Activated T-cell treated with anti-CD3 and anti-CD28 coated beads, Interleukin-2, amount 50 U/mL, for 48 hours (primary cell): ENCODE results near the gene GTPBP1.

Source experiments
- DNase-seq, 2 experiments: peaks; one replicate each; pipeline ENCODE4 v3.0.0-alpha.2; 2020

Gene GTPBP1

DNA sequence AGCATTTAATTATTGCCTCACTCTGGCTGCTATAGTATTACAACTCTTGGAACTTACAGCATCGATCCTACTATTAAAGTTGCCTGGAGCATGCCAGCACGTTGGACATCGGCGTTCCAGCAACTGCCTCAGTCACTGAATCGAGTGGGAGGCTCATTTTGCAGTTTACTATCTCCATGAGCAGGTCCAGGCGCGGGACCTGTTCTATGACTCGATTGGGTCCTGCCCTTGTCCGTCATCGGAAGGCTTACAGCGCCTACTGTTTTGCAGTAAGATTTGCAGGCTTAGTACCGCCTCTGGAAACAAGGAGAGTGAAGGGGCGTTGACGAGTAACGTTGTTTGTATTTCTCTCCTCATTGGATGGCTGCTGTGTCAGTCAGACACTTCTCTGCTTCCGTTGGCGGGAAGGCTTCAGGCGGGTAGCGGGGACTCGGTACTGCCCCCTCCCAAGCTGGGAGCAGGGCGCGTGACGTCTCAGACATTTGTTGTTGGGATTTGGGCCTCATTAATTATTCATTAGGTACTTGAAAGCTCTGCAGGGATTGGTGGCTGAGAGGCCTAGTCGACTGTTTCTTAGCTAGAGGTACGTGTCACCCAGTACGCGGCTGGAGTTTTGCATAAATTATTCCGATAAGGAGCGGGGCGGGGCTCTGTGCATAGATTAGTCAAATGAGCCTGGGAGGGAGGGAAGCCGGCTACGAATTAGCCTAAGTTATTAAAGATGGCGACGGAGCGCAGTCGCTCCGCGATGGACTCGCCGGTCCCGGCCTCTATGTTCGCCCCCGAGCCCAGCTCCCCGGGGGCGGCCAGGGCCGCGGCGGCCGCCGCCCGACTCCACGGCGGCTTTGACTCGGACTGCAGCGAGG lies at the start of gene GTPBP1:
TSS of gene GTPBP1 (plus strand) at position 710 of the 866 bp plus-strand sequence. CDS start at position 722, 12 bp downstream.
- peak; percentile 94 to 96 for DNase-seq

DNA sequence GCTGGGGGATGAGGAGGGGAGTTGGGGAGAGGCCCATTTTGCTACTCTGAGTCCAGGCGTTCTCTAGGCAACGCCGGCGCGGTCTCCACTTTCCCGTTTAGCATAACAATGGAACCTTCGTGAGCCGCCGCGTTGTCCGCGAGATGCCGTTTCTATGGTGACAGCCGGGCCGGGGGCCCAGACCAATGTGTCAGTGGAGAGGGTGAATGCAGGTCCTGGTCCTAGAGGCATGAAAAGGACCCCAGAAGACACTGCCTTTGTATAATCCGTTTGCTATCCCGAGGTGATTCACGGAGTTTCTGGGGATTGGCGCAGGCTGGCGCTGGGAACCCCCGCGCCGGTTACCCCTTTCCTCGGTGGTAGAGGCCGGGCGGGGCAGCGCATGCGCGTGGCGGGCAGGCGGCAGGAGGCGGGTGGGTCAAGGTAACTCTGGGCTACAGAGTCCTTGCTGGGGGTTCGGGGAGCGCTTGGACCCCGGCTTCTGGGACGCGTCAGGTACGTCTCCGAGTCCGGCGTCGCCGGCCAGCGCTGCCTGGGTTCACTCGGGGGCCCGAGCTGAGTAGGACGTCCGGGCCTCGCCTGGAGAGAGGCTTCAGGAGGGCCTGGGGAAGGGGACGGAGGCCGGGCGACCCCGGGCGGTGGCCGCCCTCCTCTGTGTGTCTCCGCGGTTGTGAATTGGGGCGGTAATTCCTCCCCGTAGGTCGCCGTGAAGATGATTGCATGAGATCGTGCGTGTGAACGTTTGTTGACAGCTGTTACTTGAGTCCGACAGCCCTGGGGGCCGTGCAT lies 49.3 kb upstream of the GTPBP1 start, which contains the start of the genes CBY1 and FAM227A:
TSS of gene CBY1 (plus strand) at position 383 of the 789 bp plus-strand sequence. CDS start 11,417 bp downstream, outside the sequence.
TSS of gene FAM227A (minus strand) at position 137 of the 789 bp plus-strand sequence. CDS start 6,224 bp downstream, outside the sequence.
- peak; percentile 93 to 94 for DNase-seq

DNA sequence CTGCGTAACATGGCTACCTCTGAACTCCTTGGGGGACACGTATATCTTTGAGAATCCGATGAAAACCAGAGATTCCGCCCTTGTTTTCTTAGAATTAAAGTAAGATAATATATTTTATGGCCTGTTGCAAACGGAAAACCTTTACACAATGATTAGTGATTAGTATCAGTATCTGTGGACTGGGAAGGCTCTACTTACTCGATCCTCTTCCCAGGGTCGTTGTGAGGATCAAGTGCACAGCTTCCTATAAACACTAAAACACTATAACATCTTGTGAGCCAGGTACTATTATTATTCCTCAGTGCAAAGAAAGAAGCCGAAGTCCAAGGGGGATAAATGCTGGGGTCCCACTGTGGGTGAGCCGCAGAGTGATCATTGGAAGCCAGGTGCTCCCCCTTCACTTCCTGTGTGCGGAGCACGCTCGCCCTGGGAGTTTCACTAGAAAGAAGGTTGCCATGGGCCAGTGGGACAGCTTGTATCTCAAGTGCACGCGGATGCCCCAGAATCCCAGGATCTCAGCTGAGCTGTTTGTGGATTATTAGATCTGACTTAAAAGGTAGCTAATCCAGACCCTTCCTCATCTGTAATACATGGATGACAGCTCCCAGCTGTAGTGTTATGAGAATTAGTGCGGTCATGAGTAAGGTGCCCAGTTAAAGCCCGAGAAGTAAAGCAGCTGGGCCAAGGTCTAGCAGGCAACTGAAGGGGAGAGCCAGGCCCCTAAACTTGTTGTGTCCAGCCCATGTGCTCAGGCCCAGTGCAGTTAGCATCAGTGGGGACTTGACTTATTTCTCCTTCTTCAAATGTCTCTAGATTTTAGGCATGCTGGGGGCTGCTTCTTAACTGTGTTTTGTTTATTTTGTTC lies 48.5 kb upstream of the GTPBP1 start:
- peak; percentile 66 to 68 for DNase-seq

DNA sequence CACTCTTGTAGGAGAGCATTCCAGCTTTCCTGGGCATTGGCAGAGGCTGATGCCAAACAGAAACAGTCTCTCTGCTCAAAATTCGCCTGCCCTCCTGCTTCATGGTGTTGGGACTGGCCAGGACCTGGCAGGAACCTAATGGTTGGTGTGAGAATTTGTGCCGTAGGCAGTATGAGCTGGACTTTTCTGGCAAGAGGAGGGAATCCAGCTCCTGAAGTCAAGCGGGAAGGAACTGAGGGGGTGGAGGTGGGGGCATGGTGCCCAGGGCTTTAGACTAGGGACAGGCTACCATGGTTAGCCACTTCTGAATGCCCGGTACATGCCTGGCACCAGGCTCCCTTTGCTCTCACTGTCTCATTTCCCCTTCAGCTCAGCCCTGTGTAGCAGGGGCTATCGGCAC lies 30.9 kb upstream of the GTPBP1 start:
- DNase-seq, result no peak

DNA sequence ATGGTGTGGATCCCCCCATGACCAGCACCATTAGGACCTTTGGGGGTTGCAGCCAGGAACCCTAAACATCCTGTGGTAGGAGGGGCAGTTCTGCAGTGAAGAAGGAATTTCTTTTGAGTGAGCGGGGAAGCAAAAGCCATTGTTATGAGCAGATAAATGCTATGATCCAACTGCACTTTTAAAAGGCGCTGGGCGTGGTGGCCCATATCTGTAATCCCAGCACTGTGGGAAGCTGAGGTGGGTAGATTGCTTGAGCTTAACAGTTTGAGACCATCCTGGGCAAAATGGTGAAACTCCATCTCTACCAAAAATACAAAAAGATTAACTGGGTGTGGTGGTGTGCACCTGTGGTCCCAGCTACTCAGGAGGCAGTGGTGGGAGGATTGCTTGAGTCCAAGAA lies 29.9 kb upstream of the GTPBP1 start:
- no peak for DNase-seq

DNA sequence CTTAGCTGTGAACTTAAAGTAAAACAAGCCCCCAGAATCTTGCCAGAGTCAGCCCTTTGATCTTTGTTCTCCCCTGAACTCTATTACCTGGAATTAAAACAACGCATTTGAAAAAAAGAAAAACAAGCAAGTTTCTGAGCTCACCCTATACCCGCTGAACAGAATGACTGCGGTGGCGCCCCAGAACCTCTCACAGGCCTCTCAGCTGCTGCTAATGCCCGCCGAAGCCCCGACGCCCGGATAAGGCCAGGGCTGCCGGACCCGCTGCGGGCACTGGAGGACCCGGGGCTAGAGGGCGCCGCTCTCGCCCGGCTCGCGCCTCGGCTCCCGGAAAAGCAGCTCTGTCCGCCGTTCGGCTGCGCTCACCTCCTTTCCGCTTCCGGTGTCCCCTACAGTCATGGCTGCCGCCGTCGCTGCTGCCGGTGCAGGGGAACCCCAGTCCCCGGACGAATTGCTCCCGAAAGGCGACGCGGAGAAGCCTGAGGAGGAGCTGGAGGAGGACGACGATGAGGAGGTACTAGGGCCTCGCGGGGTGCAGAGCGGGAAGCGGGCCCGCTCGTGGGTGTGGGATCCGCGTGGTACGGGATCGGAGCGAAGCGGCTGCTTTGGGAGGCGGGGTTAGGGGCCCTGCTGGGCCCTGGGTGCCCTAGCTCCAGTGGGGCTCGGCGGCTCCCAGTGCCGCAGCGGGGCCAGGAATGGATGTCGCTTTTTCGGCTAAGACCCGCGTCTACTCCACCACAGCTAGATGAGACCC lies 24.0 kb upstream of the GTPBP1 start, which contains the start of gene TOMM22:
TSS of gene TOMM22 (plus strand) at position 376 of the 754 bp plus-strand sequence. CDS start at position 398, 22 bp downstream.
- DNase-seq, result peak; percentile 88 to 92

DNA sequence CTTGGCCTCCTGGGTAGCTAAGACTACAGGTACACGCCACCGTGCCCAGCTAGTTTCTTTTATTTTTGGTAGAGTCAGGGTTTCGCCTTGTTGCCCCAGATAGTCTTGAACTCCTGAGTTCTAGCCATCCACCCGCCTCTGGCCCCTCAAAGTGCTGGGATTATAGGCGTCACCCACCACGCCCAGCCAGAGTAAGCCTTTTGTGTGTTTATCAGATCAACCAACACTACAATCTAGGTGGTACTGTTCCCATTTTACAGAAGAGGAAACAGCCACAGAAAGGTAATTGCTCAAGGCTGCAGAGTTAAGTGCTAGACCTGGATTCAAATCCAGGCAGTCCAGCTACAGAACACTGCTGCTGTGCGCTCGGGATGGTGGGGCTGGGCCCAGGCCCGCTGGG lies 20.8 kb upstream of the GTPBP1 start:
- no peak for DNase-seq

DNA sequence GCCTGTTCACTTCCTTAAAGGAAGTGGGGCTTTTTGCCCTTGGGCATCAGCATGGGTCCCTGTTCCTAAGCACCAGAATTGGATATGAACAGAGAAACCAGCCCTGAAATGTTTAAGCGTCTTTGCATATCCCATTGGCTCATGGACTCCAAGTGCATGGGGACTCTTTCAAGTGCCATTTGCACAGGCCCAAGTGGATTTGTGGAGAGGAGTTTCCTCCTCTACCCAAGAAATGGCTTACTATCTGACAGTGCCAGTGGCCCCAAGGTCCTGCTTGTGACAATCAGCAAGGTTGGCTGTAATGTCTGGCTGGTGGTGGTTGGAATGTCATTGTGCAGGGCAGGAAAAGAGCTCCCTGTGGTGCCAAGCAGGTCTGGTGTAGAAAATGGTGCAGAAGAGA lies 20.0 kb upstream of the GTPBP1 start:
- DNase-seq, result no peak

DNA sequence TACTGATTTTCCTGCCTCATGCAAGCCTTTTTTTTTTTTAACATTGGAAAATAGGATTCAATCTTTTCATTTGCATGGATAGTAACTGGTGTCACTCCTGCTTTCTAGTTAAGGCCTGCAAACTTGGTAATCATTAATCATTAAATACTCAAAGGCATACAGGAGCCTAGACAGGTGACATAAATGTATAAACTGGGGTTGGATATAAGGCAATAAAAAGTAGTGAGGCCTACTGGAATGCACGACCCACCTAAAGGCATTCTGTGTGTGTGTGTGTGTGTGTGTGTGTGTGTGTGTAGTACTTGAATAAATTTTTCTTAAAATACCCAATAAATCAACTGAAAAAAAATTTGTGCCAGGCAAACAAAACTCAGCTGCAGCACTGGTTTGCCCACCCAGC lies 16.1 kb upstream of the GTPBP1 start:
- DNase-seq, result no peak

DNA sequence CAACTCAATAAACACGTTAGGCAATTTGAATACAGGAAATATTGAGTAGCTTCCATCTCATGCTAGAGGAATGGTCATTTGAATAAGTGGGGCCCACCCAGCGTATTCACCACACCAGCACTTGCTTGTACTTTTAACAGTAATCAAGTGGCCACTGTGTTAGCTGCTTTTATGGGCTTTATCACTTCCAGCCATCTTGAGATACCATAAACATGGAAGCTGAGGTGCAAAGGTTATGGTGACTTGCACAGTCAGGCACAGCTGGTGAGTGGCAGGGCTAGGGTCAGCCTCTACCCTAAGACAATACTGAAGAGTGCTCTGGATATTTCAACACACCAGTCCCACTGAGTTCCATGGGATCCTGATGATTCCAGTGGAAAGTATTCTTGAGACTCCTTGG lies 11.7 kb upstream of the GTPBP1 start:
- no peak for DNase-seq

DNA sequence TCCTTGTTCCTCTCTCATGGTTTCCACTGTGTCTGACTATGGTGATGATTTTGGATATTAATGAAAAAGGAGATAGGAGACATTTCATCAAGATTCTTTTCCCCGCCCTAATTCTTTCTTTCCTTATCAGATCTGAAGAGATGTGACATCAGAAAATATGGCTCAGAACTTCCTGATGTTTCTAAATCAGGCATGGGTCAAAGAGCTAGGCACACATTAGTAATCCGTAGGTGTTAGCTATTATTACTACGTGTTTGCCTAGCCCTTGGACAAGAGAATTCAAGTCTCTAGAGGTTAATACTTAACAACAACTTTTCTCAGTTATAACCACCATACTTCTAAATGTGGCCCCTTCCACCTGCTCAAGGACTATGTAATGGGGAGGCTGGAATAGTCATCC lies 10.8 kb upstream of the GTPBP1 start:
- DNase-seq, result no peak

DNA sequence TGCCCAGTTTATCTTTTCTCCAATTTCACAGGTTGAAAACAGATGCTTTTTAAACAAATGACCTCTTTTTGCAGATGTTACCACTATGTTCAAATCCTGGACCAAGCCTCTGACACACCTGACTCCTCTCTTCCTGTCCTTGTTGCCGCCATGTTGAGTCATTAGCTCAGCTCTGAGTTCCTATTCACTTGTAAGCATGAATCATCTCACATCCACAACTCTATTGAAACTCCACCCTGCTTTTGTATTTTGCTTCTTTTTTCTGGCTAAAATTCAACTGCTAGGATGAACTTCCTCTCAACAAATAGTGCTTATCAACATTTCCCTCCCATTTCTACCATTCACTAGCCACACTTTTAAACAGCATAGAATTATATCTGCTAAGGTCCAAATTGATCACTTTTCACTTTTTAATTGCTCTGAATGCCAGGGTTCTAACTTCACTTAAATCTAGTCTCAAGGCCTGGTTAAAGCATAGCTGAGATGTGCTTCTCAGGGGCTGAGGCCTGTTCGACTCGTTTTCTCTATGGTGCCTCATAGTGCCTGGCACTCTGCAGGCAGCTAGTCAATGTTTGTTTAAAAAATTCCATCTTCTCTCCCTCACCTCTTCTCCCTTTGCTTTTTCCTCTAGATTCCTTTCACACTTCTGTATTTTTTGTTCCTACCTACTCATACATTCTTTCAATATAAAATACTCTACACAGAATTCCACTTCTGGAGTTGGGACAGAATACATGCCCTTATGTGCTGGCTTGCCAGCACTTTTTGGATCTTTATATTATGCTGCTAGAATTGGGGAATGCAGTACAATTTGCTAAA lies 8.9 kb upstream of the GTPBP1 start:
- DNase-seq, result peak in 1 of 2 experiments; percentile 53

DNA sequence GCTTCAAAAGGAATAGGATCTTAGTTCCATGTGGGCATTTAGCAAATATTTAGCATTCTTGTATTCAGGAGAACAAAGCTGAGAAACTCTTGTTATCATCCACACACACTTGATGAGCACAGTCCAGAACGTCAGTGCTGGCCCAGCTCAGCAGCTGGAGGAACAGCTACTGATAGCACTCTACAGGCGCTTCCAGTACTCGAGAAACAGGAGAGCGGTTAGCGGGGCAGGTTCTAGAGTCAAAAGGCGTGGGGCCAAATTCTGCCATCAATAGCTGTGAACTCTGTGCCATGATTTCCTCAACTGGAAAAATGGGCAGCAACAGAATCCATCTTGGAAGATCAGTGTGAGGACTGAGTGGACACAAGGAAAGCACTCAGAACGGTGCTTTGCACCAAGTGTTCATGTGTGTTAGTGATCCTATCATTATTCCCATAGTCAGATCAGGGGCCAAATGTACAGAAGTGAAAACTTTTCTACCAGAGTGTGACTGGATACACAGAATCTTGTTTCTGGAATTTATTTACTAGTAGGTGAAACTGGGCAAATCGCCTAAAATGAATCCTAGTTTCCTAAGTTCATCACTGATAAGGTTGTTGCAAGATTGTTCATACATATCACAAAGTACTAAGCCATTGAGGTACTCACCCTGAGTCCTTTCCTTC lies 8.2 kb upstream of the GTPBP1 start:
- DNase-seq, result no peak

DNA sequence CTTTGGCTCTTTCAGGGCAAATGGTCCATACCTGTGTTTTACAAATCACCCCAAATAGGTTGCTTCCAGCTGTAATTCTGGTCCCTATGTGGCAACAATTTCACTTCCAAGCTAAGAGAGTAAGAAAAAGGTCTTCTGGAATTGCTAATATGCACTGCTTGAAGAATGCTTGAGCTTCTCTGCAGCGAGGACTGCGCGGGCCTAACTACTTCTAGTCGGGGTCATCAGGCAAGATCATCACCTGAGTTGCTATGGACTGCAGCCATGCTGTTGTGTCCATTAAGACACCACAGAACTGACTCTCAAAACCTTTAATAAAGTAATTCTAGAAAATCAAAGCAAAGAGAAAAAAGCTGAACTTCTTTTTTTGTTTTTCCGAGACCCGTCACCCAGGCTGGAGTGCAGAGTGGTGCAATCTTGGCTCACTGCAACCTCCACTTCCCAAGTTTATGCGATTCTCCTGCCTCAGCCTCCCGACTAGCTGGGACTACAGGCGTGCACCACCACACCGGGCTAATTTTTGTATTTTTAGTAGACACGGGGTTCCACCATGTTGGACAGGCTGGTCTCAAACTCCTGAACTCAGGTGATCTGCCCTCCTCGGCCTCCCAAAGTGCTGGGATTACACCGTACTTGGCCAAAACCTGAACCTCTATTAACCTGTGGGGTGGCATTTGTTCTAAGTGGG lies 7.2 kb upstream of the GTPBP1 start:
- no peak for DNase-seq

DNA sequence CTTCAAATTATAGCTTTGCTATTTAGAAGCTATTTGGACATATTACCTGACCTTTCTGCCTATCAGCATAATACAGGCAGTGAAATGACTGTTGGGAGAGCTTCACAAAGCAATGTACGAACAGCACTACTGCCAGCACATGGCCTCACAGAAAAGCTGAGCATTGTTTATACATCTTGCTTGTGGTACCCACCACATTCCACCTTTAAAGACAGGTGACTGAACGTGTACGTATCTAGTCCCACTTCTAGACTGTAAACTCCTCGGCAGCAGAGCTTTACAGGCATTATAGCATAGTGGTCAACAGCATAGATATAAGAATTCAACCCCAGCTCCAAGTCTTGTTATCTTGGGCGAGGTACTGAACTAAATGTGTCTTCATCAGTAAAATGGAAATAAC lies 6.6 kb upstream of the GTPBP1 start:
- DNase-seq, result no peak

DNA sequence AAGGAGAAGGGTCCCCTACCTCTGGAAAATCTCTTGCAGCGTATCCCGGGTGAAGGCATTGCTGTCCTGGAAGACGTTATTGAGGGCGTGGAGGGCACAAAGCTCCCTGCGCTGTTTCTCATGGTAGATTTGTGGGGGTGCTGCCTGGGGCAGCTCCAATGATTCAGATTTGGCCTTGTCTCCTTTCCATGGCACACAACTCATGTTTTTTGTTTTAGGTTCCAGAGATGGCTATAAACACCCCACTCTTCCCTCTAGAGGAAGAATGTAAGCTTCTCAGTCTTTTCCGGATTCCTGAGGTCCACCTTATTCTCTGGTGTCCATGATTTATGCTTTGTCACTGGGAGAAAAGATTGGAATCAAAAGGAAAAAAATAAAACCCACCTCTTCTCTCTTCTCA lies 6.0 kb upstream of the GTPBP1 start:
- DNase-seq, result no peak

DNA sequence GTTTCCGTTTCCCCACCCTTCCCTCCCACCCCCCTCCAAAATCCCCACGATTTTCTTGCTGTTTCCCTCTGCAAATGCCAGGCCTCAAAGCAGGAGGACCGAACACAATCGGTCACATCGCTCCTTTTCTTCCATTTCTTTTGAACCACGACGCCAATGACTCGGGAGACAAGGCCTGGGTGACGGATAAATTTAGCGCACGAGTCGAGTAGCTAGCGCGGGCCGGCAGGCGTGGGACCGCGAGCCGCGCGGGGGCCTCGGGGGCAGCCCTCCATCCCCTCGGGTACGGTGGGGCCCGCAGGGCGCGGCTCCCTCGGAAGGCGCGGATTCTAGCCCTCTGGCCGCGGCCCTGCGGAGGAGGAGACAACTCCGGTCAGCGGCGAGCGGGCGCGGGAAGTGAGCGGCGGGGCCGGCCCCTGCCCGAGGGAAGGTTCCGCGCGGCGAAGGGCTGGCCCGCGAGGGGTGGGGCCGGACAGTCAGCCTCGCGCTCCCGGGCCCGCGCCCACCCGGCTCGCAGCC lies 5.4 kb upstream of the GTPBP1 start:
- DNase-seq, result peak in 1 of 2 experiments; percentile 72

DNA sequence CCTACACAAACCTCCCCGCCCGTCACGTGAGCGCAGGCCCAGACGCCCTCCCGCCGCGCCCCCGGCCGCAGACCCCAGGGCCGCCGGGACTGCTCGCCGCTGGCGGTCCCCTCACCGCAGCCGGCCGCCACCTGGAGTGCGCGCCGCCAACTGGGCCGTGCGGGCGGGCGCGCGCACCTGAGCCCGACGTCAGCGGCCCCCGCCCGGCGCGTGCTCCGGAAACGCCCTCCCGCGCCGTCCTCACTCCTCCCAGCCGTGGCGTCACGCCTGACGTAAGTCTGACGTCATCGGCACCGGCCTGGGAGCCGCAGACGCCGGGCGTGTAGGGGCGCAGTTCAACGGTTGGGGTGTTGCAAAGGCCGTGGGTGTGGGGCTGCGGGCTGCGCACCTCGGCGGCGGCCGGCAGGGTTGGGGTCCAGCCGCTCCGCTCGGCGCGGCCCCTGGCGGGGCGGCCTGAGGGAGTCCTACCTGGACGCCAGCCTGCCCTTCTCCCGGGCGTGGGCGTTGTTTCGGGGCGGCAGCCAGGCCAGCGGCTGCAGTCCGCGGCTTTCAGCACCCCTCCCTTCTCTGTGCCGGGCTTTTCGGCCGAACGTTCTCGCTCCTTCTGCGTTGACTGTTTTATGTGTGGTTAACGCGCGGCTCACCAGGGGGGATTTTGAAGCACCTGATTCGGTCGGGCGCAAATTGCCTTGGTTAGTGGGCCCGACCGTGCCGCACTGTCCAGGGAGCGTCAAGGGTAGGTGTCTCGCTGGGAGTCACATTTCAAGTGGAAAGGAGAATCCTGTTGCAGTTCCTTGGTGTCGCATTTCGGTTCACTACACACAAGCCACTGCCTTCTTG lies 4.7 kb upstream of the GTPBP1 start, which contains the start of gene JOSD1:
TSS of gene JOSD1 (minus strand) at position 155 of the 840 bp plus-strand sequence. CDS start 956 bp downstream, outside the sequence.
- DNase-seq, result peak; percentile 98 to 99
